Measurements from ENCODE around the gene NPR1.
"Not testable (repeated sequence)": the region's sequence is repeated elsewhere in the genome, so short reads cannot be mapped to it uniquely, and the experiment has no call there.

Gene NPR1

GRCh38 chr1:153663211-153663610 is 15.3 kb upstream of the NPR1 start:
- peak; percentile 71 for DNase-seq (ENCODE audit: low read depth)
- TF ChIP-seq POLR2A (IDR thresholded peaks at IDR 0.05; ENCODE audit: extremely low read depth, insufficient read length) (no peak), CTCF (IDR thresholded peaks at IDR 0.05; ENCODE audit: low read depth, low read length) (no peak), MYC (IDR thresholded peaks at IDR 0.05; ENCODE audit: low read depth, low read length) (no peak), MAX (IDR thresholded peaks at IDR 0.05; ENCODE audit: low read depth, low read length) (no peak)
- no peak overlapping the region for H3K4me3 ChIP-seq (ENCODE audit: low read depth, low read length)

GRCh38 chr1:153667439-153667838 is 11.0 kb upstream of the NPR1 start:
- TF ChIP-seq CTCF (IDR thresholded peaks at IDR 0.05; ENCODE audit: low read depth, low read length) (no peak), MYC (IDR thresholded peaks at IDR 0.05; ENCODE audit: low read depth, low read length) (no peak), POLR2A (IDR thresholded peaks at IDR 0.05; ENCODE audit: extremely low read depth, insufficient read length) (no peak), MAX (IDR thresholded peaks at IDR 0.05; ENCODE audit: low read depth, low read length) (no peak)
- no peak overlapping the region for H3K4me3 ChIP-seq (ENCODE audit: low read depth, low read length)
- no peak for DNase-seq (ENCODE audit: low read depth)

- not testable (repeated sequence) for DNase-seq (ENCODE audit: low read depth)
- H3K4me3 ChIP-seq (ENCODE audit: low read depth, low read length): peak overlapping the region; percentile 32
Measured at GRCh38 chr1:153668672-153669071, 9.8 kb upstream of the NPR1 start.

GRCh38 chr1:153669606-153670005 is 8.9 kb upstream of the NPR1 start:
- H3K4me3 ChIP-seq (ENCODE audit: low read depth, low read length): peak overlapping the region; percentile 97
- no peak for TF ChIP-seq MAX (IDR thresholded peaks at IDR 0.05; ENCODE audit: low read depth, low read length)
- TF ChIP-seq MYC (IDR thresholded peaks at IDR 0.05; ENCODE audit: low read depth, low read length): no peak
- TF ChIP-seq CTCF (IDR thresholded peaks at IDR 0.05; ENCODE audit: low read depth, low read length): no peak
- TF ChIP-seq POLR2A (IDR thresholded peaks at IDR 0.05; ENCODE audit: extremely low read depth, insufficient read length): no peak
- no peak for DNase-seq (ENCODE audit: low read depth)

GRCh38 chr1:153670257-153670858 is 8.1 kb upstream of the NPR1 start:
- H3K4me3 ChIP-seq (ENCODE audit: low read depth, low read length): peak overlapping the region; percentile 97
- DNase-seq (ENCODE audit: low read depth): no peak
- TF ChIP-seq MAX (IDR thresholded peaks at IDR 0.05; ENCODE audit: low read depth, low read length) (no peak), MYC (IDR thresholded peaks at IDR 0.05; ENCODE audit: low read depth, low read length) (no peak), CTCF (IDR thresholded peaks at IDR 0.05; ENCODE audit: low read depth, low read length) (no peak), POLR2A (IDR thresholded peaks at IDR 0.05; ENCODE audit: extremely low read depth, insufficient read length) (no peak)

GRCh38 chr1:153670859-153671627 is 7.4 kb upstream of the NPR1 start, which contains the start of gene ILF2:
ILF2 (minus strand) TSS chr1:153670993; CDS start chr1:153670922, 71 bp downstream.
- TF ChIP-seq POLR2A (IDR thresholded peaks at IDR 0.05; ENCODE audit: extremely low read depth, insufficient read length) (peak; percentile 89), CTCF (IDR thresholded peaks at IDR 0.05; ENCODE audit: low read depth, low read length) (peak; percentile 15), MAX (IDR thresholded peaks at IDR 0.05; ENCODE audit: low read depth, low read length) (peak; percentile 85), MYC (IDR thresholded peaks at IDR 0.05; ENCODE audit: low read depth, low read length) (peak; percentile 96)
- peak; percentile 99 for DNase-seq (ENCODE audit: low read depth)
- H3K4me3 ChIP-seq (ENCODE audit: low read depth, low read length): peak within 1 kb of the TSS; percentile 97

- peak overlapping the region; percentile 82 for H3K4me3 ChIP-seq (ENCODE audit: low read depth, low read length)
- DNase-seq (ENCODE audit: low read depth): peak; percentile 52
Measured at GRCh38 chr1:153671628-153672353, 6.7 kb upstream of the NPR1 start.

Data from NB4 (cell line).